HEK293 (cell line): Measurements from ENCODE around the gene CLN6.

ENCODE experiments used
- EGR2 ChIP-seq: fragments of 450-650 bp; formaldehyde crosslinking; IDR thresholded peaks from 2 replicates; pipeline ENCODE4 v1.5.1; 2016; ENCODE audit warnings: low read depth, missing biosample characterization, missing genetic modification characterization
- FEZF1 ChIP-seq: fragments of 450-650 bp; formaldehyde crosslinking; IDR thresholded peaks from 2 replicates; pipeline ENCODE4 v1.5.1; 2016; ENCODE audit warnings: missing biosample characterization, missing genetic modification characterization
- GLI2 ChIP-seq: fragments of 450-650 bp; formaldehyde crosslinking; IDR thresholded peaks from 2 replicates; pipeline ENCODE4; 2017; ENCODE audit warnings: missing biosample characterization, missing genetic modification characterization, low read depth, borderline replicate concordance
- KLF7 ChIP-seq: fragments of 450-650 bp; formaldehyde crosslinking; IDR thresholded peaks from 2 replicates; pipeline ENCODE4 v1.5.1; 2016; ENCODE audit warnings: missing biosample characterization, missing genetic modification characterization, borderline replicate concordance
- SETDB1 ChIP-seq: IDR thresholded peaks from one replicate; pipeline ENCODE4 v1.6.1; 2017; ENCODE audit warnings: mild to moderate bottlenecking, low read length, moderate library complexity, mixed read lengths; ENCODE audit not compliant: insufficient read length
- SP3 ChIP-seq: fragments of 450-650 bp; formaldehyde crosslinking; IDR thresholded peaks from 2 replicates; pipeline ENCODE4 v1.5.1; 2016; ENCODE audit warnings: missing biosample characterization, missing genetic modification characterization
- ZBTB20 ChIP-seq: fragments of 450-650 bp; formaldehyde crosslinking; IDR thresholded peaks from 2 replicates; pipeline ENCODE4 v1.5.1; 2016; ENCODE audit warnings: missing biosample characterization, missing genetic modification characterization
- ZFHX2 ChIP-seq: fragments of 450-650 bp; formaldehyde crosslinking; conservative IDR thresholded peaks from 2 replicates; pipeline ENCODE4 v1.5.1; 2016; ENCODE audit warnings: missing biosample characterization, missing genetic modification characterization
- ZNF121 ChIP-seq: fragments of 450-650 bp; formaldehyde crosslinking; IDR thresholded peaks from 2 replicates; pipeline ENCODE4 v1.5.1; 2016; ENCODE audit warnings: missing biosample characterization, missing genetic modification characterization
- ZNF132 ChIP-seq: fragments of 450-650 bp; formaldehyde crosslinking; IDR thresholded peaks from 2 replicates; pipeline ENCODE4 v1.5.1; 2017; ENCODE audit warnings: missing biosample characterization, missing genetic modification characterization, borderline replicate concordance
- ZNF169 ChIP-seq: fragments of 450-650 bp; formaldehyde crosslinking; IDR thresholded peaks from 2 replicates; pipeline ENCODE4 v1.5.1; 2016; ENCODE audit warnings: missing biosample characterization, missing genetic modification characterization
- ZNF174 ChIP-seq: fragments of 450-650 bp; formaldehyde crosslinking; IDR thresholded peaks from 2 replicates; pipeline ENCODE4 v1.5.0; 2017; ENCODE audit warnings: missing biosample characterization, mild to moderate bottlenecking, missing genetic modification characterization
- ZNF350 ChIP-seq: fragments of 450-650 bp; formaldehyde crosslinking; IDR thresholded peaks from 2 replicates; pipeline ENCODE4 v1.5.0; 2017; ENCODE audit warnings: missing biosample characterization, mild to moderate bottlenecking, missing genetic modification characterization
- ZNF366 ChIP-seq: fragments of 450-650 bp; formaldehyde crosslinking; conservative IDR thresholded peaks from 2 replicates; pipeline ENCODE4 v1.5.1; 2016; ENCODE audit warnings: missing biosample characterization, missing genetic modification characterization
- ZNF514 ChIP-seq: fragments of 450-650 bp; formaldehyde crosslinking; IDR thresholded peaks from 2 replicates; pipeline ENCODE4 v1.5.1; 2016; ENCODE audit warnings: missing biosample characterization, missing genetic modification characterization
- ZNF521 ChIP-seq: fragments of 450-650 bp; formaldehyde crosslinking; IDR thresholded peaks from 2 replicates; pipeline ENCODE4 v1.5.1; 2017; ENCODE audit warnings: missing biosample characterization, mild to moderate bottlenecking, missing genetic modification characterization
- ZNF529 ChIP-seq: fragments of 450-650 bp; formaldehyde crosslinking; IDR thresholded peaks from 2 replicates; pipeline ENCODE4 v1.5.1; 2017; ENCODE audit warnings: missing genetic modification characterization, missing biosample characterization; ENCODE audit not compliant: insufficient replicate concordance
- ZNF549 ChIP-seq: fragments of 450-650 bp; IDR thresholded peaks from 2 replicates; pipeline ENCODE4 v1.5.1; 2018; ENCODE audit warnings: missing biosample characterization, missing genetic modification characterization, mild to moderate bottlenecking, inconsistent platforms, moderate library complexity
- ZNF571 ChIP-seq: fragments of 450-650 bp; formaldehyde crosslinking; IDR thresholded peaks from 2 replicates; pipeline ENCODE4 v1.5.0; 2017; ENCODE audit warnings: missing biosample characterization, missing genetic modification characterization
- ZNF610 ChIP-seq: fragments of 450-650 bp; formaldehyde crosslinking; IDR thresholded peaks from 2 replicates; pipeline ENCODE4 v1.5.1; 2016; ENCODE audit warnings: missing biosample characterization, missing genetic modification characterization, borderline replicate concordance
- ZNF621 ChIP-seq: fragments of 450-650 bp; formaldehyde crosslinking; IDR thresholded peaks from 2 replicates; pipeline ENCODE4 v1.5.1; 2017; ENCODE audit warnings: missing biosample characterization, missing genetic modification characterization
- ZNF664 ChIP-seq: fragments of 450-650 bp; formaldehyde crosslinking; IDR thresholded peaks from 2 replicates; pipeline ENCODE4 v1.5.1; 2016; ENCODE audit warnings: missing biosample characterization, missing genetic modification characterization
- TF ChIP-seq, protein P1 (sequence below): fragments of 450-650 bp; formaldehyde crosslinking; IDR thresholded peaks from 2 replicates; pipeline ENCODE4 v1.5.1; 2016; ENCODE audit warnings: missing biosample characterization, missing genetic modification characterization
- TF ChIP-seq, protein P2 (sequence below): fragments of 450-650 bp; formaldehyde crosslinking; IDR thresholded peaks from 2 replicates; pipeline ENCODE4 v1.5.1; 2016; ENCODE audit warnings: missing biosample characterization, missing genetic modification characterization
- TF ChIP-seq, protein P3 (sequence below): fragments of 450-650 bp; formaldehyde crosslinking; IDR thresholded peaks from 2 replicates; pipeline ENCODE4 v1.5.1; 2016; ENCODE audit warnings: missing biosample characterization, missing genetic modification characterization, low read depth
- TF ChIP-seq, protein P4 (sequence below): fragments of 450-650 bp; formaldehyde crosslinking; optimal IDR thresholded peaks from 2 replicates; pipeline ENCODE3; 2016; ENCODE audit warnings: missing biosample characterization, mild to moderate bottlenecking, missing genetic modification characterization
- TF ChIP-seq, protein P5 (sequence below): fragments of 450-650 bp; formaldehyde crosslinking; IDR thresholded peaks from 2 replicates; pipeline ENCODE4 v1.5.1; 2016; ENCODE audit warnings: missing biosample characterization, missing genetic modification characterization
- TF ChIP-seq, protein P6 (sequence below): fragments of 450-650 bp; formaldehyde crosslinking; IDR thresholded peaks from 2 replicates; pipeline ENCODE4 v1.5.1; 2017; ENCODE audit warnings: missing biosample characterization, mild to moderate bottlenecking, missing genetic modification characterization, moderate library complexity

CLN6 gene

DNA sequence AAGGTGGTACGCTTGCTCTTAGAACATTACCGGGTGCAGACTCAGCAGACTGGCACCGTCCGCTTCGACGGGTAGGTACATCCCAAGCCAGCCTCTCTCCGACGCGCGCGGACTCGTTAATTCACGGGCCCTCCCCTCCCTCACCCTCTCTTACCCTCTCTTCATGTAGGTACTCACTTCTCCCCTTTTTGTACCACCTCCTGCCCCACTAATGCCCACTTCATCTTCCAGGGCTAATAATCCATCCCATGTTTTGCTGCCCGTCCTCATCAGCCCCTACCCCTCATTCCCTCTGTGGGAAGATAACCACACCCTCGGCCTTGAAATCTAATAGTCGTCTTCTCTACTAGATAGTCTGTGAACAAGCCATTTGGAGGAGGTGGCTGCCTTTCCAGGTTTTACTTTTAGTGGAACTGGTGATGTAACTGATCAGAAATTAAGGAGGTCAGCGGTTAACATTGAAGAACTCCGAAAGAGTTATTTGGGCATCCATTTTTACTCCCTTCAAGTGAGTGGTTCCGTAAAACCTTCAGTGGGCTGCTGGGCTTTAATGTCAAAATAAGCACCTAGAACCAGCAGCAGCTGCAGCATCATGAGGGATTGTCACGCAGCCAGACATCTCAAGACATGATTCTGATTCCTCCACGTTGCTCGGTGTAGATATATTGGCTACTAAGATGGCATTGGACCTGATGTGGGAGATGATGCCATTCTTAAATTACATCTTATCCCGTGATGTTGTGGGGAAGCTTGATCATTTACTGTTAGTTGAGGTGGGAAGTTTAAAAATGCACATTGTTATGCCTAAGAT, 49.3 kb upstream of the CLN6 start (continued):
- peak; percentile 82; the same call in 1 of the 2 replicates for TF ChIP-seq KLF7
- no peak for TF ChIP-seq ZNF350 (tag by site-specific recombination)
- peak; percentile 53; the same call in 1 of the 2 replicates for TF ChIP-seq ZNF169
- peak; percentile 83 for TF ChIP-seq ZNF366 (tag by site-specific recombination)
- TF ChIP-seq ZNF132 (tag by site-specific recombination) = no peak
- TF ChIP-seq, protein P1, sequence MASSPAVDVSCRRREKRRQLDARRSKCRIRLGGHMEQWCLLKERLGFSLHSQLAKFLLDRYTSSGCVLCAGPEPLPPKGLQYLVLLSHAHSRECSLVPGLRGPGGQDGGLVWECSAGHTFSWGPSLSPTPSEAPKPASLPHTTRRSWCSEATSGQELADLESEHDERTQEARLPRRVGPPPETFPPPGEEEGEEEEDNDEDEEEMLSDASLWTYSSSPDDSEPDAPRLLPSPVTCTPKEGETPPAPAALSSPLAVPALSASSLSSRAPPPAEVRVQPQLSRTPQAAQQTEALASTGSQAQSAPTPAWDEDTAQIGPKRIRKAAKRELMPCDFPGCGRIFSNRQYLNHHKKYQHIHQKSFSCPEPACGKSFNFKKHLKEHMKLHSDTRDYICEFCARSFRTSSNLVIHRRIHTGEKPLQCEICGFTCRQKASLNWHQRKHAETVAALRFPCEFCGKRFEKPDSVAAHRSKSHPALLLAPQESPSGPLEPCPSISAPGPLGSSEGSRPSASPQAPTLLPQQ (tag by site-specific recombination) = peak; percentile 94
- TF ChIP-seq ZNF664 (tag by site-specific recombination) = 0 out of 2 replicates have a peak, but pooled peaks have one; percentile 26
- TF ChIP-seq GLI2 = no peak
- TF ChIP-seq, protein P2, sequence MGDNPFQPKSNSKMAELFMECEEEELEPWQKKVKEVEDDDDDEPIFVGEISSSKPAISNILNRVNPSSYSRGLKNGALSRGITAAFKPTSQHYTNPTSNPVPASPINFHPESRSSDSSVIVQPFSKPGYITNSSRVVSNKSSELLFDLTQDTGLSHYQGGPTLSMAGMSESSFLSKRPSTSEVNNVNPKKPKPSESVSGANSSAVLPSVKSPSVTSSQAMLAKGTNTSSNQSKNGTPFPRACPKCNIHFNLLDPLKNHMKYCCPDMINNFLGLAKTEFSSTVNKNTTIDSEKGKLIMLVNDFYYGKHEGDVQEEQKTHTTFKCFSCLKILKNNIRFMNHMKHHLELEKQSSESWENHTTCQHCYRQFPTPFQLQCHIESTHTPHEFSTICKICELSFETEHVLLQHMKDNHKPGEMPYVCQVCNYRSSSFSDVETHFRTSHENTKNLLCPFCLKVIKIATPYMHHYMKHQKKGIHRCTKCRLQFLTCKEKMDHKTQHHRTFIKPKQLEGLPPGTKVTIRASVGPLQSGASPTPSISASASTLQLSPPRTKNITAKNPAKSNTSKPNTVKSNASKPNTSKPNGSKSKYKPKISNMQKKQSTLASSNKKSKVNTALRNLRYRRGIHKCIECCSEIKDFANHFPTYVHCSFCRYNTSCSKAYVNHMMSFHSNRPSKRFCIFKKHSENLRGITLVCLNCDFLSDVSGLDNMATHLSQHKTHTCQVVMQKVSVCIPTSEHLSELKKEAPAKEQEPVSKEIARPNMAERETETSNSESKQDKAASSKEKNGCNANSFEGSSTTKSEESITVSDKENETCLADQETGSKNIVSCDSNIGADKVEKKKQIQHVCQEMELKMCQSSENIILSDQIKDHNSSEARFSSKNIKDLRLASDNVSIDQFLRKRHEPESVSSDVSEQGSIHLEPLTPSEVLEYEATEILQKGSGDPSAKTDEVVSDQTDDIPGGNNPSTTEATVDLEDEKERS (tag by site-specific recombination) = no peak; the same call in 1 of the 2 replicates
- TF ChIP-seq, protein P3, sequence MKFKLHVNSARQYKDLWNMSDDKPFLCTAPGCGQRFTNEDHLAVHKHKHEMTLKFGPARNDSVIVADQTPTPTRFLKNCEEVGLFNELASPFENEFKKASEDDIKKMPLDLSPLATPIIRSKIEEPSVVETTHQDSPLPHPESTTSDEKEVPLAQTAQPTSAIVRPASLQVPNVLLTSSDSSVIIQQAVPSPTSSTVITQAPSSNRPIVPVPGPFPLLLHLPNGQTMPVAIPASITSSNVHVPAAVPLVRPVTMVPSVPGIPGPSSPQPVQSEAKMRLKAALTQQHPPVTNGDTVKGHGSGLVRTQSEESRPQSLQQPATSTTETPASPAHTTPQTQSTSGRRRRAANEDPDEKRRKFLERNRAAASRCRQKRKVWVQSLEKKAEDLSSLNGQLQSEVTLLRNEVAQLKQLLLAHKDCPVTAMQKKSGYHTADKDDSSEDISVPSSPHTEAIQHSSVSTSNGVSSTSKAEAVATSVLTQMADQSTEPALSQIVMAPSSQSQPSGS (tag by site-specific recombination) = peak; percentile 86
- no peak for TF ChIP-seq ZNF549 (tag by site-specific recombination)
- no peak for TF ChIP-seq ZNF529 (tag by site-specific recombination)
- no peak for TF ChIP-seq ZNF621 (tag by site-specific recombination)
- TF ChIP-seq ZNF521 (tag by site-specific recombination) = no peak
- TF ChIP-seq FEZF1 (tag by site-specific recombination) = no peak
- TF ChIP-seq ZBTB20 (tag by site-specific recombination) = peak; percentile 90
- TF ChIP-seq ZNF121 (tag by site-specific recombination) = no peak
- no peak for TF ChIP-seq ZNF571 (tag by site-specific recombination)
- no peak for TF ChIP-seq ZNF514 (tag by site-specific recombination)
- no peak for TF ChIP-seq SETDB1
- TF ChIP-seq ZFHX2 (tag by site-specific recombination) = peak; percentile 90
- TF ChIP-seq, protein P4, sequence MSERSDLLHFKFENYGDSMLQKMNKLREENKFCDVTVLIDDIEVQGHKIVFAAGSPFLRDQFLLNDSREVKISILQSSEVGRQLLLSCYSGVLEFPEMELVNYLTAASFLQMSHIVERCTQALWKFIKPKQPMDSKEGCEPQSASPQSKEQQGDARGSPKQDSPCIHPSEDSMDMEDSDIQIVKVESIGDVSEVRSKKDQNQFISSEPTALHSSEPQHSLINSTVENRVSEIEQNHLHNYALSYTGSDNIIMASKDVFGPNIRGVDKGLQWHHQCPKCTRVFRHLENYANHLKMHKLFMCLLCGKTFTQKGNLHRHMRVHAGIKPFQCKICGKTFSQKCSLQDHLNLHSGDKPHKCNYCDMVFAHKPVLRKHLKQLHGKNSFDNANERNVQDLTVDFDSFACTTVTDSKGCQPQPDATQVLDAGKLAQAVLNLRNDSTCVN (tag by site-specific recombination) = no peak
- peak; percentile 72; the same call in 1 of the 2 replicates for TF ChIP-seq ZNF610 (tag by site-specific recombination)
- TF ChIP-seq, protein P5, sequence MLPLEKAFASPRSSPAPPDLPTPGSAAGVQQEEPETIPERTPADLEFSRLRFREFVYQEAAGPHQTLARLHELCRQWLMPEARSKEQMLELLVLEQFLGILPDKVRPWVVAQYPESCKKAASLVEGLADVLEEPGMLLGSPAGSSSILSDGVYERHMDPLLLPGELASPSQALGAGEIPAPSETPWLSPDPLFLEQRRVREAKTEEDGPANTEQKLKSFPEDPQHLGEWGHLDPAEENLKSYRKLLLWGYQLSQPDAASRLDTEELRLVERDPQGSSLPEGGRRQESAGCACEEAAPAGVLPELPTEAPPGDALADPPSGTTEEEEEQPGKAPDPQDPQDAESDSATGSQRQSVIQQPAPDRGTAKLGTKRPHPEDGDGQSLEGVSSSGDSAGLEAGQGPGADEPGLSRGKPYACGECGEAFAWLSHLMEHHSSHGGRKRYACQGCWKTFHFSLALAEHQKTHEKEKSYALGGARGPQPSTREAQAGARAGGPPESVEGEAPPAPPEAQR (tag by site-specific recombination) = no peak
- TF ChIP-seq ZNF174 (tag by site-specific recombination) = no peak
- peak; percentile 90 for TF ChIP-seq SP3 (tag by site-specific recombination)
- TF ChIP-seq, protein P6, sequence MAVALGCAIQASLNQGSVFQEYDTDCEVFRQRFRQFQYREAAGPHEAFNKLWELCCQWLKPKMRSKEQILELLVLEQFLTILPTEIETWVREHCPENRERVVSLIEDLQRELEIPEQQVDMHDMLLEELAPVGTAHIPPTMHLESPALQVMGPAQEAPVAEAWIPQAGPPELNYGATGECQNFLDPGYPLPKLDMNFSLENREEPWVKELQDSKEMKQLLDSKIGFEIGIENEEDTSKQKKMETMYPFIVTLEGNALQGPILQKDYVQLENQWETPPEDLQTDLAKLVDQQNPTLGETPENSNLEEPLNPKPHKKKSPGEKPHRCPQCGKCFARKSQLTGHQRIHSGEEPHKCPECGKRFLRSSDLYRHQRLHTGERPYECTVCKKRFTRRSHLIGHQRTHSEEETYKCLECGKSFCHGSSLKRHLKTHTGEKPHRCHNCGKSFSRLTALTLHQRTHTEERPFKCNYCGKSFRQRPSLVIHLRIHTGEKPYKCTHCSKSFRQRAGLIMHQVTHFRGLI (tag by site-specific recombination) = no peak
- peak; percentile 87 for TF ChIP-seq EGR2 (tag by site-specific recombination)
